Stimulated activated CD8-positive, alpha-beta memory T cell treated with anti-CD3 and anti-CD28 coated beads, Interleukin-4, amount 100 ng/mL, for 48 hours (primary cell): Measurements from ENCODE around the gene ST3GAL4.
"Not testable (repeated sequence)": the region's sequence is repeated elsewhere in the genome, so short reads cannot be mapped to it uniquely, and the experiment has no call there.

Experiments used
- DNase-seq: peaks from one replicate; pipeline ENCODE4 v3.0.0-alpha.2; 2020

ST3GAL4 gene

GRCh38 chr11:126391286-126391954 is 35.9 kb downstream of the ST3GAL4 start:
- DNase-seq = no peak

- no peak for DNase-seq
Measured at GRCh38 chr11:126391970-126392632, 36.6 kb downstream of the ST3GAL4 start.

GRCh38 chr11:126392633-126393013 is 37.1 kb downstream of the ST3GAL4 start:
- no peak for DNase-seq

GRCh38 chr11:126393143-126393542 is 37.7 kb downstream of the ST3GAL4 start:
- DNase-seq = no peak

- DNase-seq = no peak
Measured at GRCh38 chr11:126394036-126394435, 38.5 kb downstream of the ST3GAL4 start.

GRCh38 chr11:126394634-126395072 is 39.2 kb downstream of the ST3GAL4 start:
- not testable (repeated sequence) for DNase-seq

GRCh38 chr11:126395784-126396183 is 40.3 kb downstream of the ST3GAL4 start:
- DNase-seq = not testable (repeated sequence)

GRCh38 chr11:126396266-126396665 is 40.8 kb downstream of the ST3GAL4 start:
- not testable (repeated sequence) for DNase-seq

- no peak for DNase-seq
Measured at GRCh38 chr11:126396965-126397364, 41.5 kb downstream of the ST3GAL4 start.

- DNase-seq = no peak
Measured at GRCh38 chr11:126398296-126398695, 42.8 kb downstream of the ST3GAL4 start.

GRCh38 chr11:126398721-126399120 is 43.2 kb downstream of the ST3GAL4 start:
- no peak for DNase-seq

- no peak for DNase-seq
Measured at GRCh38 chr11:126400019-126400418, 44.5 kb downstream of the ST3GAL4 start.

- DNase-seq = no peak
Measured at GRCh38 chr11:126400479-126400878, 45.0 kb downstream of the ST3GAL4 start.

GRCh38 chr11:126403022-126403581 is 47.6 kb downstream of the ST3GAL4 start:
- no peak for DNase-seq

- DNase-seq = peak; percentile 31
Measured at GRCh38 chr11:126403658-126404057, 48.2 kb downstream of the ST3GAL4 start.

GRCh38 chr11:126404367-126404766 is 48.9 kb downstream of the ST3GAL4 start:
- DNase-seq = no peak

GRCh38 chr11:126405374-126405773 is 49.9 kb downstream of the ST3GAL4 start:
- DNase-seq = no peak

- no peak for DNase-seq
Measured at GRCh38 chr11:126405906-126406305, 50.4 kb downstream of the ST3GAL4 start.

- DNase-seq = no peak
Measured at GRCh38 chr11:126406368-126406767, 50.9 kb downstream of the ST3GAL4 start.

GRCh38 chr11:126407101-126407521 is 51.6 kb downstream of the ST3GAL4 start:
- DNase-seq = no peak

GRCh38 chr11:126407682-126408288 is 52.3 kb downstream of the ST3GAL4 start:
- no peak for DNase-seq

GRCh38 chr11:126408496-126408895 is 53.0 kb downstream of the ST3GAL4 start:
- no peak for DNase-seq

- DNase-seq = no peak
Measured at GRCh38 chr11:126408901-126409619, 53.6 kb downstream of the ST3GAL4 start.
